ENCODE results near the gene CUL7.
"Not testable (repeated sequence)": the region's sequence is repeated elsewhere in the genome, so short reads cannot be mapped to it uniquely, and the experiment has no call there.

CUL7 gene

GRCh38 chr6:43043310-43043709 lies 10.3 kb downstream of the CUL7 start:
- DNase-seq: no peak

- DNase-seq: not testable (repeated sequence)
Observed at GRCh38 chr6:43041475-43041874, 12.2 kb downstream of the CUL7 start.

- DNase-seq: no peak
Observed at GRCh38 chr6:43040542-43041257, 13.0 kb downstream of the CUL7 start.

- DNase-seq: no peak
Observed at GRCh38 chr6:43038727-43039126, 14.9 kb downstream of the CUL7 start.

- DNase-seq: no peak
Observed at GRCh38 chr6:43037706-43038105, 15.9 kb downstream of the CUL7 start.

DNA sequence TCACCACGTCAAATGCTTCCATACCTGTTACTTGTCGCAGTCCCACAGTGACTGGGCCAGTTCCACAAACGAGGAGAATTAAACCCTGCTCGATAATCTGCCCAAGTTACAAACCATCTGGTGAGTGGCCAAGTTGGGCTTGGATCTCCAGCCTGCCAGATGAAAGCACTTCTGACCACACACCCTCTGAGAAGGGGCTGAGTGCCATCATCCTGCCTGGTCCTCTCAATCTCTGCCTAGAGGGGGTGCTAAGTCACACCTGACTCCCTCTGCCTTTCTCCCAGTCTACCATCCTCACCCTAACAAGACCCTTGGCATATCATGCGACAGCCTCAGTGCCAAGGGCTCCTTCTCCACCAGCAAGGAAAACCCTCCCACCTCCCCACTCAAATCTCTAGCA lies 16.5 kb downstream of the CUL7 start:
- DNase-seq: no peak

DNA sequence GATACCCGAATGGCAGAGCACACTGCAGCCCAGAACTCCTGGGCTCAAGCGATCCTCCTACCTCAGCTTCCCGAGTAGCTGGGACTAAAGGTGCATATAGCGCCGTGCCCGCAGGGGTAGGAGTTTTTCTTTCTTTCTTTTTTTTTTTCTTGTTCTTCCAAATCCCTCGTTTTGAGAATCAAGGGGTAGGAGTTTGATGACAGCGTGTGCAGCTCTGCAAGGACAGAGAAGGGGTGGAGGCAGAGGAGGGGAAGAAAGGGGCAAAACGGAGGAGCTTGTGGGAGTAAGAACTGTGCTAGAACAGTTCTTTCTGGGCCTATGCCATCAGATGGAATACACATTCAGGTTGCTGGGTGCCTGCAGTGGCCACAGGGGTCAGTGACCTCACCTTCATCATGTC lies 16.9 kb downstream of the CUL7 start:
- DNase-seq: no peak

- DNase-seq: no peak
Observed at GRCh38 chr6:43035495-43036194, 18.0 kb downstream of the CUL7 start.

DNA sequence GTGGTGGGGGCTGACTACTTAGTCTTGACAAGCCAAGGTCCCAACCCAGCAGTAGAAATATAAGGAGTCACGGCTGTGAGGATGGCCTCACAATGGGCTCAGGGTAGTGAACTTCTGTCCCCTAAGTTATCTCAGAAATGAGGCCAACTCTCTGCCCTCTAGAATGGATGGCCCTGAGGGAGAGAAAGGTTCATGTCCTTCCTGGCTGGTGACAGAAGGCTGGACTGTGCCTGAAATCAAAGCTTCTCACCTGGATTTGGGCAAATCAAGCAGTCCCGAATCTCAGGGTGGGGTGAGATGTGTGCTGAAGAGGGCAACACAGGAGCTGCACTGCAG lies 19.5 kb downstream of the CUL7 start:
- no peak for DNase-seq

- no peak for DNase-seq
Observed at GRCh38 chr6:43033496-43034189, 20.0 kb downstream of the CUL7 start.

DNA sequence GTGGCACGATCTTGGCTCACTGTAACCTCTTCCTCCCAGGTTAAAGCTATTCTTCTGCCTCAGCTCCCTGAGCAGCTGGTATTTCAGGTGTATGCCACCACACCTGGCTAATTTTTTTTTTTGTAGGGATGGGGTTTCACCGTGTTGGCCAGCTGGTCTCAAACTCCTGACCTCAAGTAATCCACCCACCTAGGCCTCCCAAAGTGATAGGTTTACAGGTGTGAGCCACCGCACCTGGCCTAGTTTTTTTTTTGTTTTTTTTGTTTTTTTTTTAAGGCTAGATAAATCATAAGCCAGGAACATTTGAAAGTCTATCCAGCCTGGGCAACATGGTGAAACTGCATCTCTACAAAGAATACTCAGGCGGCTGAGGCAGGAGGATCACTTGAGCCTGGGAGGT lies 21.3 kb downstream of the CUL7 start:
- no peak for DNase-seq

DNA sequence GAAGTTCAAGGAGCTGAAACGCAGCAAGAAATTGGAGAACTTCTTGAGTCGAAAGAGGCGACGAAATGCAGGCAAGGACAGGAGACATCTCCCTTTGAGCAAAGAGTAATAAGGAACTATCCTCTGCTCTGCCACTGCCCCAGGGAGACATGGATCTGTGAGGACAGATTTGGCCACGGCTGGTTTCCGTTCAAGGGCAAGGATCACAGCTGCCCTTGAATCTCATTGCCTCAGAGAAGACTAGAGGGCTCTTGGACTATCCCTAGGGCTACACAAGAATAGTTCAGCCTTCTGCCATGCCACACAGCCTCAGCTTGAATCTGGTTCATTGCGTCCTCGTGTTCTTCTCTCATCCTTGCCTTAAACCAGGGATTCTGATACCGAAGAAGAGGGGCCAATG lies 24.5 kb downstream of the CUL7 start:
- no peak for DNase-seq

GRCh38 chr6:43026365-43026764 lies 27.3 kb downstream of the CUL7 start:
- DNase-seq: no peak

- DNase-seq: no peak
Observed at GRCh38 chr6:43024436-43024835, 29.2 kb downstream of the CUL7 start.

- peak; percentile 72 for DNase-seq
Observed at GRCh38 chr6:43021270-43022047, 32.2 kb downstream of the CUL7 start, which contains the start of gene RRP36. RRP36 (plus strand) TSS chr6:43021623; CDS start chr6:43021655, 32 bp downstream.

GRCh38 chr6:43020847-43021246 lies 32.8 kb downstream of the CUL7 start:
- no peak for DNase-seq

GRCh38 chr6:43020052-43020705 lies 33.5 kb downstream of the CUL7 start:
- DNase-seq: no peak

DNA sequence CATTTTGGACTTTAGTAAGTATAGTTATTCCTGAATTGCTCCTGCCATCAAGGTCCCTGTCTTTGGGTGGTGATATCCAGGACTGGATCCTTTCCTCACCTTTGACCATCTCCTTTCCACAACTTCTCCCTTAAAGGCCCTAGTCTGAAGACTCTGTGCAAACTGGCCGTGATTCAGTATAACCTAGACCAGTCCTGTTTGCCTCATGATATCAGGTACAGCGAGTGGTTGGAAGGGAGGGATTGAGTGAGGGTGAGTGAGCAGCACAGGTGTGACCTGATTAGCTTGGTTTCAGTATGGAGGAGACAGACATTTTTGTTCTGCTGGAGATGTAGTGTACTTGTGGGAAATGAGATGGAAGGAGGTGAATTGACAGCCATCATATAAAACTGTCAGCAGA lies 34.5 kb downstream of the CUL7 start:
- DNase-seq: no peak

DNA sequence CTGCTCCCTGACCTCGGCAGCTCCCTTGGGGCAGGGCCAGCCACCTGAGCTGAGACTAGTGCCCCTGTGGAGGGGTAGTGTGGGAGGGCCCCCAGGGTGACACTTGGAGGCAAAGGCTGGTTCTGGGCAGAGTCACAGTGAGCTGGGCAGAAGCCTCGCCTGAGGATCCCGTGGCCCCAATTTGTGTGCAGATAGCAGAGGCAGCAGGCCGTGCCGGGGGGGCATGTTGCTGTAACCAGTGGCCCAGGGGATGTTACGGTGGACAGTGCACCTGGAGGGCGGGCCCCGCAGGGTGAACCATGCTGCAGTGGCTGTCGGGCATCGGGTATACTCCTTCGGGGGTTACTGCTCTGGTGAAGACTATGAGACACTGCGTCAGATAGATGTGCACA lies 36.7 kb downstream of the CUL7 start:
- DNase-seq: no peak

GRCh38 chr6:43016176-43016942 lies 37.3 kb downstream of the CUL7 start:
- no peak for DNase-seq

DNA sequence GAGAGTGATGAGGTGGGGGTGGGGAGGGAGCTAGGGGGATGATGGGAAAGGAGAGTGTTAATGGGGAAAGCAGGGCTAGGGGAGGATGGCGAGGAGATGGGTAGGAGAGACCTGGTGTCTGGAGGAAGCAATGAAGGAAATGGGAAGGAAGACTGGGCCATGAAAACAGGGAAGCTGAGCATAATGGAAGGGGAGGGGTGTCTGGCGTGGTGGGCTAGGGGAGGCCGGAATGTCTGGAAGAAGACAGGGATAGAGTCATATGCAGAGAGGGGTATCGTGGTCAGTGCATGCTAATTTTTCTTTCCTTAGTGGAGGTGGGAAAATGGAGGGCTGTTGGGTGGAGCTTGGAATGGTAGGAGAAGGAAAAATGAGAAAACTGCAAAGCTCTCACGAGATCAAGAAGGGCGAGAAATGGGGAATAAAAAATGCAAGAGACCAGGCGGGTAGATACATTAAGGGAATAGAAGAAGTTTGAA lies 39.2 kb downstream of the CUL7 start:
- DNase-seq: no peak

Data from activated T-cell treated with anti-CD3 and anti-CD28 coated beads, Interleukin-2, amount 50 U/mL, for 1 hour (primary cell).